Erythroblast (primary cell): ENCODE results near the gene KMO.

Source experiments
- GATA1 ChIP-seq: IDR thresholded peaks from 2 replicates; pipeline ENCODE4 v1.6.1; 2011; ENCODE audit warnings: low read depth, mild to moderate bottlenecking, control low read depth, low read length, moderate library complexity
- POLR2A ChIP-seq: IDR thresholded peaks from 2 replicates; pipeline ENCODE4 v1.6.1; 2011; ENCODE audit warnings: mild to moderate bottlenecking, low read length

- TF ChIP-seq POLR2A: no peak
- TF ChIP-seq GATA1: no peak
These were observed 4.8 kb downstream of the KMO start for GRCh38 chr1:241536969-241537368.
